ENCODE results near the gene ODF2L.

DNA sequence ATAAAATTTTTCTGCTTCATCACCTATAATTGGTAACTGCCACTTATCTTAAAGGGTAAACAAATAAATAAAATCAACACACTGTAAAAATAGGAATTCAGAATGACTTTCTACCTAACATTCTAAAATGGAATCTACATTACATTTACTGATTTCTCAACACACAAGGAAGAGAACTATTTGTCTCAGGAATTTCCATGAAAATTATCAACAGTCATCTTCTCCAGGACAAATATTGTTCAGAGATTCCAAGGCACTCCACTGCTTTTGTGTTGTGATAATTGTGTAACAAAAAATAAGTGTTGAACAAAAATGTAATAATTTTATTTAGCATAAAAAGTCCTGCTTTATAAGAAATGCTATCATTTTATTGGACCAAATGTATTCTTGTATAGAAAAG lies 7.3 kb downstream of the ODF2L start:
- TF ChIP-seq, protein P1, sequence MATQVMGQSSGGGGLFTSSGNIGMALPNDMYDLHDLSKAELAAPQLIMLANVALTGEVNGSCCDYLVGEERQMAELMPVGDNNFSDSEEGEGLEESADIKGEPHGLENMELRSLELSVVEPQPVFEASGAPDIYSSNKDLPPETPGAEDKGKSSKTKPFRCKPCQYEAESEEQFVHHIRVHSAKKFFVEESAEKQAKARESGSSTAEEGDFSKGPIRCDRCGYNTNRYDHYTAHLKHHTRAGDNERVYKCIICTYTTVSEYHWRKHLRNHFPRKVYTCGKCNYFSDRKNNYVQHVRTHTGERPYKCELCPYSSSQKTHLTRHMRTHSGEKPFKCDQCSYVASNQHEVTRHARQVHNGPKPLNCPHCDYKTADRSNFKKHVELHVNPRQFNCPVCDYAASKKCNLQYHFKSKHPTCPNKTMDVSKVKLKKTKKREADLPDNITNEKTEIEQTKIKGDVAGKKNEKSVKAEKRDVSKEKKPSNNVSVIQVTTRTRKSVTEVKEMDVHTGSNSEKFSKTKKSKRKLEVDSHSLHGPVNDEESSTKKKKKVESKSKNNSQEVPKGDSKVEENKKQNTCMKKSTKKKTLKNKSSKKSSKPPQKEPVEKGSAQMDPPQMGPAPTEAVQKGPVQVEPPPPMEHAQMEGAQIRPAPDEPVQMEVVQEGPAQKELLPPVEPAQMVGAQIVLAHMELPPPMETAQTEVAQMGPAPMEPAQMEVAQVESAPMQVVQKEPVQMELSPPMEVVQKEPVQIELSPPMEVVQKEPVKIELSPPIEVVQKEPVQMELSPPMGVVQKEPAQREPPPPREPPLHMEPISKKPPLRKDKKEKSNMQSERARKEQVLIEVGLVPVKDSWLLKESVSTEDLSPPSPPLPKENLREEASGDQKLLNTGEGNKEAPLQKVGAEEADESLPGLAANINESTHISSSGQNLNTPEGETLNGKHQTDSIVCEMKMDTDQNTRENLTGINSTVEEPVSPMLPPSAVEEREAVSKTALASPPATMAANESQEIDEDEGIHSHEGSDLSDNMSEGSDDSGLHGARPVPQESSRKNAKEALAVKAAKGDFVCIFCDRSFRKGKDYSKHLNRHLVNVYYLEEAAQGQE (IDR thresholded peaks at IDR 0.05; ENCODE audit: low read depth) = no peak
- TF ChIP-seq MAX (IDR thresholded peaks at IDR 0.05) = no peak
- TF ChIP-seq FOXM1 (IDR thresholded peaks at IDR 0.05; ENCODE audit: borderline replicate concordance, low read depth) = no peak
- TF ChIP-seq EGR1 (IDR thresholded peaks at IDR 0.05) = no peak
- TF ChIP-seq CEBPB (IDR thresholded peaks at IDR 0.05) = no peak
- TF ChIP-seq YY1 (IDR thresholded peaks at IDR 0.05; ENCODE audit: low read depth) = no peak
- TF ChIP-seq NFIC (IDR thresholded peaks at IDR 0.05) = no peak
- no peak for TF ChIP-seq RAD21 (IDR thresholded peaks at IDR 0.05; ENCODE audit: low read depth)
- TF ChIP-seq EP300 (IDR thresholded peaks at IDR 0.05; ENCODE audit: borderline replicate concordance) = no peak
- TF ChIP-seq TEAD4 (IDR thresholded peaks at IDR 0.05) = no peak
- TF ChIP-seq TAF1 (IDR thresholded peaks at IDR 0.05; ENCODE audit: low read depth) = no peak
- TF ChIP-seq, protein P2, sequence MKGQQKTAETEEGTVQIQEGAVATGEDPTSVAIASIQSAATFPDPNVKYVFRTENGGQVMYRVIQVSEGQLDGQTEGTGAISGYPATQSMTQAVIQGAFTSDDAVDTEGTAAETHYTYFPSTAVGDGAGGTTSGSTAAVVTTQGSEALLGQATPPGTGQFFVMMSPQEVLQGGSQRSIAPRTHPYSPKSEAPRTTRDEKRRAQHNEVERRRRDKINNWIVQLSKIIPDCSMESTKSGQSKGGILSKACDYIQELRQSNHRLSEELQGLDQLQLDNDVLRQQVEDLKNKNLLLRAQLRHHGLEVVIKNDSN (IDR thresholded peaks at IDR 0.05) = no peak
